B cell (primary cell): ENCODE results near the gene ST8SIA6. TPM values are rescaled to one million over a fixed set of nuclear protein-coding genes. Genes with fewer than 3 reads are reported as not detected.
"Not testable (repeated sequence)": the region's sequence is repeated elsewhere in the genome, so short reads cannot be mapped to it uniquely, and the experiment has no call there.

Experiments used
- ATAC-seq: fragments of 200-7000 bp; cut with Tn5 transposase; one replicate; pipeline ENCODE4 v1.10.0; 2021; ENCODE audit warnings: low read depth, mild to moderate bottlenecking, moderate number of reproducible peaks, moderate library complexity
- CTCF ChIA-PET: fragments of 350-600 bp; sonication (Branson Sonifier 250); formaldehyde crosslinking; loops from one replicate; lab custom pipeline; 2021; ENCODE audit warnings: antibody characterized with exemption, inconsistent platforms; lab: Charles Lee
- POLR2A ChIA-PET: fragments of 350-600 bp; sonication (Branson Sonifier 250); formaldehyde crosslinking; loops from one replicate; lab custom pipeline; 2021; ENCODE audit warnings: antibody characterized with exemption; lab: Charles Lee
- DNase-seq: peaks from one replicate; pipeline ENCODE4 v3.0.0; 2013
- H2AFZ ChIP-seq: 2 replicates; pipeline ENCODE4 v1.6.1; 2012; ENCODE audit warnings: mild to moderate bottlenecking, low read depth, low read length; ENCODE audit not compliant: insufficient read depth, poor library complexity, severe bottlenecking
- H3K27ac ChIP-seq, 2 donors: 1 replicate in 1 of 2; 2 replicates in 1 of 2; pipeline ENCODE4 v1.5.1; 2012 to 2013; ENCODE audit warnings: low read length in 2 of 2, mild to moderate bottlenecking in 2 of 2, moderate library complexity in 1 of 2
- H3K27me3 ChIP-seq, 4 experiments: fragments of 200-600 bp in 1 of 4; sonication (generic) in 1 of 4; replicated peaks in 1 of 4; 1 replicate in 2 of 4; 2 replicates in 2 of 4; pipeline versions ENCODE4 v1.6.1 to v1.7.0; 2013 to 2016; ENCODE audit warnings: low read length in 3 of 4, mild to moderate bottlenecking in 2 of 4, mixed read lengths in 1 of 4, moderate library complexity in 1 of 4; ENCODE audit not compliant: insufficient read depth in 4 of 4, control insufficient read depth in 3 of 4; ENCODE audit errors: control extremely low read depth in 1 of 4
- H3K36me3 ChIP-seq, 2 experiments: replicated peaks in 1 of 2; 1 replicate in 1 of 2; 2 replicates in 1 of 2; pipeline versions ENCODE4 v1.6.1 to v1.7.1; 2013; ENCODE audit warnings: low read length in 1 of 2; ENCODE audit not compliant: insufficient read depth in 2 of 2, control insufficient read depth in 1 of 2; ENCODE audit errors: control extremely low read depth in 1 of 2, extremely low read depth in 1 of 2
- H3K4me1 ChIP-seq, 2 donors: fragments of 200-600 bp in 1 of 2; sonication (generic) in 1 of 2; 1 replicate in 1 of 2; 2 replicates in 1 of 2; pipeline versions ENCODE4 v1.5.1 to v1.6.1; 2013 to 2017; ENCODE audit warnings: low read length in 2 of 2; ENCODE audit not compliant: control insufficient read depth in 2 of 2, insufficient read depth in 2 of 2
- H3K4me2 ChIP-seq: replicated peaks from 2 replicates; pipeline ENCODE3; 2012; ENCODE audit warnings: mild to moderate bottlenecking, low read depth, low read length; ENCODE audit not compliant: poor library complexity, severe bottlenecking
- H3K4me3 ChIP-seq, 5 experiments: fragments of 200-600 bp in 1 of 5; sonication (generic) in 1 of 5; 1 replicate in 3 of 5; 2 replicates in 2 of 5; pipeline versions ENCODE4 v1.5.1 to v1.7.0; 2011 to 2016; ENCODE audit warnings: low read length in 4 of 5, mild to moderate bottlenecking in 4 of 5, low read depth in 2 of 5, control low read depth in 1 of 5, moderate library complexity in 1 of 5; ENCODE audit not compliant: insufficient read depth in 1 of 5; ENCODE audit errors: control extremely low read depth in 1 of 5, extremely low read depth in 1 of 5
- H3K79me2 ChIP-seq: fragments of 200-600 bp; sonication (generic); one replicate; pipeline ENCODE4 v1.6.0; 2016; ENCODE audit warnings: low read length; ENCODE audit not compliant: control insufficient read depth, insufficient read depth
- H3K9ac ChIP-seq: fragments of 200-600 bp; sonication (generic); 2 replicates; pipeline ENCODE4 v1.6.1; 2017; ENCODE audit warnings: mild to moderate bottlenecking, low read length, moderate library complexity
- H3K9me3 ChIP-seq, 3 donors: one replicate each; pipeline versions ENCODE4 v1.6.1 to v1.7.1; 2013; ENCODE audit warnings: low read length in 2 of 3; ENCODE audit not compliant: control insufficient read depth in 2 of 3, insufficient read depth in 1 of 3; ENCODE audit errors: control extremely low read depth in 1 of 3
- H4K20me1 ChIP-seq: 2 replicates; pipeline ENCODE4 v1.6.0; 2012; ENCODE audit warnings: mild to moderate bottlenecking, low read length; ENCODE audit not compliant: insufficient read depth, control insufficient read depth, poor library complexity, severe bottlenecking
- H3K27ac Mint-ChIP-seq: one replicate; pipeline ENCODE4 v1.8.0; 2021; ENCODE audit warnings: mixed read lengths
- H3K27me3 Mint-ChIP-seq: one replicate; pipeline ENCODE4 v1.8.0; 2021; ENCODE audit warnings: mixed read lengths
- H3K4me1 Mint-ChIP-seq: one replicate; pipeline ENCODE4 v1.8.0; 2021; ENCODE audit warnings: mixed read lengths
- H3K4me3 Mint-ChIP-seq: one replicate; pipeline ENCODE4 v1.8.0; 2021; ENCODE audit warnings: mixed read lengths
- H3K9me3 Mint-ChIP-seq: one replicate; pipeline ENCODE4 v1.8.0; 2022; ENCODE audit warnings: mixed read lengths; ENCODE audit not compliant: insufficient read depth
- EZH2 ChIP-seq: IDR thresholded peaks from 2 replicates; pipeline ENCODE4 v1.6.1; 2012; ENCODE audit warnings: borderline replicate concordance, low read depth, mild to moderate bottlenecking, moderate library complexity, low read length; ENCODE audit not compliant: insufficient read depth, poor library complexity, severe bottlenecking
- WGBS: methylation state at CpG from one replicate; pipeline ENCODE4 v1.1.5; 2013; ENCODE audit warnings: missing lambda C conversion rate; ENCODE audit not compliant: insufficient coverage; 5-methylcytosine and 5-hydroxymethylcytosine counted together
- intact Hi-C: fragments of 100-400 bp; cut with micrococcal nuclease; formaldehyde crosslinking; loops from one replicate; pipeline ENCODE4 v1.10.0; 2022
- polyA plus RNA-seq: library from polyadenylated mRNA; depleted of rRNA; stranded (reverse); fragments of >200 nt; gene quantifications from 2 replicates; pipeline ENCODE4 v1.2.3, GENCODE V29; 2012
- total RNA-seq, 2 donors: library from RNA; stranded (reverse); fragments of 120-200 nt in 1 of 2; gene quantifications; 1 replicate in 1 of 2; 2 replicates in 1 of 2; pipeline versions ENCODE4 v1.2.3 to v1.2.4, GENCODE V29; 2013 to 2022
- TF ChIP-seq, protein P1 (sequence below): fragments of 200-600 bp; IDR thresholded peaks from one replicate; pipeline ENCODE4 v1.8.0; 2022; ENCODE audit warnings: antibody characterized with exemption, mild to moderate bottlenecking

Gene ST8SIA6
- total and polyA plus RNA-seq, 2 donors (not counting 1 experiment from before 2014, with no cell fraction given) = 0.04 TPM; not detected in 1

DNA sequence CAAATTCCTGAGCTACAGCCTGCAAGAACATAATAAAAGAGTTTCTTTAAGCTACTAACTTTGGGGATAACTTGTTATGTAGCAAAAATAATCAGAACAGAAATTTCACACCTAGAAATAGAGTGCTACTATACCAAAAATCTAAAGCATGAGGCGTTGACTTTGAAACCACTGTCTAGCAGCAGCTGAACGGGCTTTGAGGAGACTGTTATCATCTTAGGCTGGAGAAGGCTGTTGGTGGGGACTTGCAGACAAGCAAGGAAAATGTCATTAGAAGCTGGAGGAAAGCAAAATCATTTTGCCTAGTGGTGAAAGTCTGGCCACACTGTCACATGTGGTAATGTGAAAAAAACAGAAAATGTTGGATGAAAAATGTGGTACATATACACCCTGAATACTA, 48.4 kb upstream of the ST8SIA6 start:
- no peak overlapping the region for H3K4me2 ChIP-seq
- DNase-seq = no peak
- TF ChIP-seq, protein P1, sequence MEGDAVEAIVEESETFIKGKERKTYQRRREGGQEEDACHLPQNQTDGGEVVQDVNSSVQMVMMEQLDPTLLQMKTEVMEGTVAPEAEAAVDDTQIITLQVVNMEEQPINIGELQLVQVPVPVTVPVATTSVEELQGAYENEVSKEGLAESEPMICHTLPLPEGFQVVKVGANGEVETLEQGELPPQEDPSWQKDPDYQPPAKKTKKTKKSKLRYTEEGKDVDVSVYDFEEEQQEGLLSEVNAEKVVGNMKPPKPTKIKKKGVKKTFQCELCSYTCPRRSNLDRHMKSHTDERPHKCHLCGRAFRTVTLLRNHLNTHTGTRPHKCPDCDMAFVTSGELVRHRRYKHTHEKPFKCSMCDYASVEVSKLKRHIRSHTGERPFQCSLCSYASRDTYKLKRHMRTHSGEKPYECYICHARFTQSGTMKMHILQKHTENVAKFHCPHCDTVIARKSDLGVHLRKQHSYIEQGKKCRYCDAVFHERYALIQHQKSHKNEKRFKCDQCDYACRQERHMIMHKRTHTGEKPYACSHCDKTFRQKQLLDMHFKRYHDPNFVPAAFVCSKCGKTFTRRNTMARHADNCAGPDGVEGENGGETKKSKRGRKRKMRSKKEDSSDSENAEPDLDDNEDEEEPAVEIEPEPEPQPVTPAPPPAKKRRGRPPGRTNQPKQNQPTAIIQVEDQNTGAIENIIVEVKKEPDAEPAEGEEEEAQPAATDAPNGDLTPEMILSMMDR = no peak
- TF ChIP-seq EZH2 = no peak
- Mint-ChIP-seq H3K9me3 (no peaks in the 10 kb centered on the region), H3K27ac (no peak overlapping the region), H3K27me3 (peaks cover 3% of the 10 kb centered on the region), H3K4me3 (no peak overlapping the region), H3K4me1 (no peaks in the 10 kb centered on the region)
- no peak overlapping the region for H3K27ac ChIP-seq
- ChIA-PET POLR2A (no interaction called here), CTCF (no interaction called here)
- H3K27me3 ChIP-seq = no peaks in the 10 kb centered on the region
- peaks cover 0 to 4% (median 0%) of the 10 kb centered on the region in 3 donors for H3K9me3 ChIP-seq
- H3K79me2 ChIP-seq = no peaks in the 10 kb centered on the region
- intact Hi-C loops = no loop called here
- H4K20me1 ChIP-seq = no peaks in the 10 kb centered on the region
- WGBS = 71% methylated on average over 1 of the region's 2 CpGs
- H3K9ac ChIP-seq = no peak overlapping the region
- H2AFZ ChIP-seq = no peak overlapping the region
- no peaks in the 10 kb centered on the region for H3K36me3 ChIP-seq
- H3K4me1 ChIP-seq = no peaks in the 10 kb centered on the region
- no peak overlapping the region for H3K4me3 ChIP-seq
- no peak for ATAC-seq

DNA sequence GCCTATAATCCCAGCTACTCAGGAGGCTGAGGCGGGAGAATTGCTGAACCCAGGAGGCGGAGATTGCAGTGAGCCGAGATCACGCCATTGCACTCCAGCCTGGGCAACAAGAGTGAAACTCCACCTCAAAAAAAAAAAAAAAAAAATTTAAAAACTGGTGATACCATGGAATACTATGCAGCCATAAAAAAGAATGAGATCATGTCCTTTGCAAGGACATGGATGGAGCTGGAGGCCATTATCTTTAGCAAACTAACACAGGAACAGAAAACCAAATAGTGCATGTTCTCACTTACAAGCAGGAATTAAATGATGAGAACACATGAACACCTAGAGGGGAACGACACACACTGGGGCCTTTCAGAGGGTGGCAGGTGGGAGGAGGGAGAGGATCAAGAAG, 44.6 kb upstream of the ST8SIA6 start:
- CTCF ChIA-PET, H3K4me1 ChIP-seq, ATAC-seq: not testable (repeated sequence)

More for the DNA sequence above, 44.6 kb upstream of the ST8SIA6 start:
- H3K36me3 ChIP-seq, DNase-seq, intact Hi-C loops, H2AFZ ChIP-seq, POLR2A ChIA-PET, H3K4me2 ChIP-seq, H3K27ac ChIP-seq, H3K9me3 ChIP-seq, H3K4me3 Mint-ChIP-seq, H4K20me1 ChIP-seq, H3K9me3 Mint-ChIP-seq, H3K79me2 ChIP-seq, H3K27me3 ChIP-seq, H3K27me3 Mint-ChIP-seq, H3K9ac ChIP-seq, H3K4me1 Mint-ChIP-seq, H3K4me3 ChIP-seq, H3K27ac Mint-ChIP-seq: not testable (repeated sequence)
- no CpG with 5 or more reads among the region's 5 CpGs for WGBS
